ACC112 (cell line): ENCODE measurements around the gene PC.

ENCODE experiments used
- H2AFZ ChIP-seq: fragments of 200-600 bp; sonication (generic); one replicate; pipeline ENCODE4 v1.6.0; 2017; ENCODE audit warnings: antibody characterized with exemption, low read length; ENCODE audit not compliant: unreplicated experiment
- H3K27ac ChIP-seq: fragments of 200-600 bp; sonication (generic); 2 replicates; pipeline ENCODE4 v1.5.1; 2014; ENCODE audit warnings: low read depth, mild to moderate bottlenecking, antibody characterized with exemption, low read length, moderate library complexity
- H3K27me3 ChIP-seq: fragments of 200-600 bp; sonication (generic); 2 replicates; pipeline ENCODE4 v1.6.1; 2014; ENCODE audit warnings: mild to moderate bottlenecking, antibody characterized with exemption, low read length, moderate library complexity, mixed read lengths; ENCODE audit not compliant: insufficient read depth
- H3K36me3 ChIP-seq: fragments of 200-600 bp; sonication (generic); 2 replicates; pipeline ENCODE4 v1.6.1; 2016; ENCODE audit warnings: mild to moderate bottlenecking, antibody characterized with exemption, low read length, moderate library complexity, mixed read lengths; ENCODE audit not compliant: insufficient read depth
- H3K4me1 ChIP-seq: fragments of 200-600 bp; sonication (generic); one replicate; pipeline ENCODE4 v1.6.1; 2016; ENCODE audit warnings: low read length, mixed read lengths; ENCODE audit not compliant: insufficient read depth, unreplicated experiment, control insufficient read depth
- H3K4me3 ChIP-seq: fragments of 200-600 bp; sonication (generic); 2 replicates; pipeline ENCODE4 v1.5.1; 2014; ENCODE audit warnings: mild to moderate bottlenecking, low read depth, low read length
- H3K79me2 ChIP-seq: fragments of 200-600 bp; sonication (generic); one replicate; pipeline ENCODE4 v1.6.0; 2016; ENCODE audit warnings: low read length; ENCODE audit not compliant: control insufficient read depth, unreplicated experiment, insufficient read depth

Gene PC

DNA sequence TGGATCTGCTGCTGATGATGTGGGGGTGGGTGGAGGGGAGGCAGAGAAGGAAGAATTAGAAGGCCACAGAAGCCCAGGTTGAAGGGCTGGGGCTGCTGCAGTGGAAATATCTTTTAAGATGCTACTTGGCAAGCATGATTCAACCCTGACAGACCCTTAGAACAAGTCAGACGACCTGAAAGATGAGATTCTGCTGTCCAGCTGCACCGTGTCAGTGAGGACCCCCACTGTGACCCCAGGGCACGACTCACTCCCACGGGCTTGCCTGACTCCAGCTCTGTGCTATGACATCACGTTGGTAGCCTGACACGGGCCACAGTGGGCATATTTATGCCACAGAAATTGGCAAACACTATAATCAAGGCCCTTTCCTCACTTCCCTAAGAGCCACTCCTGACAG, 65.3 kb downstream of the PC start:
- Histone ChIP-seq H3K36me3 (no peaks in the 10 kb centered on the region), H2AFZ (no peak overlapping the region), H3K4me3 (no peak overlapping the region), H3K27ac (peak overlapping the region; percentile 91), H3K27me3 (no peaks in the 10 kb centered on the region), H3K4me1 (peaks cover 24% of the 10 kb centered on the region), H3K79me2 (no peaks in the 10 kb centered on the region)

DNA sequence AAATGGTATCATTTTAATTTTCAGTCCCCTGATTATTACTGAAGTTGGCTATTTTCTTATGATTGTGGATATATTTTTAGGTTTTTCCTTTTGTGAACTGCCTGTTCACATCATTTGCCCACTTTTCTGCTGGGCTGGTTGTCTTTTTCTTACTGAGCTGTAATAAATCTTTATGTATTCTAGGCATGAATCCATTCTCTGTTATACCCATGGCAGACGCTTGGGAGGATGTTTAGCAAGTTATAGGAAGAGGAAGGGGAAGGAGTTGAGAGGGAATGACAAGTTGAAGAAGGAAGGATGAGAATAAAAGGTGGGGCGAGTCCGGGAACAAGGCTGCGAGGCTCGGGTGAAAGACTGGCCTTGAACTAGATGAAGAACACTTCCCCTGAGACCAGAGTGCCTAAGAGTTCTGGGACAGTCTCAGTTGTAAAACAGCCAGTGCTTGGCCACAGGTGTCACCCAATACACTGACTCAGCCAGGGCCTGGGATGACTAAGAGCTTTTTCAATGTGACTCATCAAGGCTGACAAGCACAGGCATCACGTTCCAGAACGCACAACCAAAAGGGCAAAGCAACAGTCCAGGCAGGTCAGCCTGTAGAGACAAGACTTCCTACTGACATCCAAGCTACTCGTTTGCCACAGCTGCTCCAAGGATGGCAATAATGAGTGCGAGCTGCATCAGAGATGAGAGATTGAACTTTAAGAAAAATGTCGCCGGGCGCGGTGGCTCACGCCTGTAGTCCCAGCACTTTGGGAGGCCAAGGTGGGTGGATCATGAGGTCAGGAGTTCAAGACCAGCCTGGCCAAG, 66.1 kb downstream of the PC start:
- peaks cover 33% of the 10 kb centered on the region for H3K4me1 ChIP-seq
- no peaks in the 10 kb centered on the region for H3K36me3 ChIP-seq
- H3K27me3 ChIP-seq: no peaks in the 10 kb centered on the region
- no peaks in the 10 kb centered on the region for H3K79me2 ChIP-seq
- no peak overlapping the region for H2AFZ ChIP-seq
- peak overlapping the region; percentile 91 for H3K27ac ChIP-seq
- 0 out of 2 replicates have a peak overlapping the region, but pooled peaks have one; percentile 23 for H3K4me3 ChIP-seq

DNA sequence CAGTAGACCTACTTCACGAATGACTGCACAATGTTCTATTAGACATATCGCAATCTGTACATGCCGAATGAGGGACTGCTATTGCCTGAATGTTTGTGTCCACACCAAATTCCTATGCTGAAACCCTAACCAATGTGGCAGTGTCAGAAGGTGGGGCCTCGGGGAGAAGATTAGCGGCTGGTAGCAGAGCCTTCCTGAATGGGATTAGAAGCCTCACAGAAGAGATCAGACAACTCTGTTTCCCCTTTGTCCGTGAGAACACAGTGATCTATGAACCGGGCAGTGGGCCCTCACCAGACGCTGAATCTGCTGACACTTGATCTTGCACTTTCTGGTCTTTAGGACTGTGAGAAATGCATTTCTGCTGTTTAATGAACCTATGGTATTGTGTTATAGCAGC, 68.2 kb downstream of the PC start:
- H3K36me3 ChIP-seq: no peaks in the 10 kb centered on the region
- no peaks in the 10 kb centered on the region for H3K79me2 ChIP-seq
- no peak overlapping the region for H3K27ac ChIP-seq
- H2AFZ ChIP-seq: no peak overlapping the region
- H3K27me3 ChIP-seq: no peaks in the 10 kb centered on the region
- peaks cover 49% of the 10 kb centered on the region for H3K4me1 ChIP-seq
- no peak overlapping the region for H3K4me3 ChIP-seq

DNA sequence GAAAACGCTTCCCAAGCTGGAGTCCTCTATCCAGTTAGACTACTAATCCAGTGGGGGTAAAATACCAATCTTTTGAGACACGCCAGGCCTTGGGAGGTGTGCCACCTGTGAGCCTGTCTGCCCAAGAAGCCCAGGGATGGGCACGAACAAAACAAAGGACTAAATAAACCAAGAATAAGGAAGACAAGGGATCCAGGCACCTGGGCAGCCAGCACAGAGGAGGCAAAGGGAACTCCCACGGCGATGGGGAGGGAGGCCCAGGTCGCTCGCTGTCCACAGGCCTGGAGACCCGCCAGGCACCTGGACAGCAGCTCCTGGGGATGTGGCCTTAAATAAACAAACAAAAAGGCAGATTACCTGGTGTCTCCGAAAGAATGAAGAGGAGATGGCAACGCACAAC, 69.9 kb downstream of the PC start:
- no peak overlapping the region for H3K4me3 ChIP-seq
- H3K4me1 ChIP-seq: peaks cover 54% of the 10 kb centered on the region
- H3K27me3 ChIP-seq: no peaks in the 10 kb centered on the region
- H2AFZ ChIP-seq: no peak overlapping the region
- no peaks in the 10 kb centered on the region for H3K79me2 ChIP-seq
- H3K36me3 ChIP-seq: no peaks in the 10 kb centered on the region
- peak overlapping the region; percentile 82; the same call in 1 of the 2 replicates for H3K27ac ChIP-seq

DNA sequence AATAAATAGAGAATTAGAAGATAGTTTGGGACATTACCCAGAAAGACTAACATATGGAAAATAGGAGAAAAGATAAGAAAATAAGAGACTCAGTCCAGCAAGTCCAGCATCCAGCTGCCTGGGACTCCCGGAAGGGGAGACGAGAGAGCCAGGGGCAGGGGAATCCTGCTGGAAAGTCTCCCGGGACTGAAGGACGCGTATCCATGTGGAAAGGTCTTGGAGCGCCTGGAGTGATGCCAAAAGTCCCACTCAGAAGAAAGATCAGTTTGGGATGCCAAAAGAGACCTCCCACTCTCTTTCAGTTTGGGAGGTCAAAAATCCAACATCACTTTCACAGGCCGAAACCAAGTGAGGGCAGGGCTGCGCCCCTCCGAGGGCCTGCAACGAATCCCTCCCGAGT, 70.7 kb downstream of the PC start:
- Histone ChIP-seq H3K27me3 (no peaks in the 10 kb centered on the region), H3K79me2 (no peaks in the 10 kb centered on the region), H3K4me3 (no peak overlapping the region; the same call in 1 of the 2 replicates), H3K27ac (peak overlapping the region; percentile 82), H3K4me1 (peaks cover 51% of the 10 kb centered on the region), H2AFZ (no peak overlapping the region), H3K36me3 (no peaks in the 10 kb centered on the region)

DNA sequence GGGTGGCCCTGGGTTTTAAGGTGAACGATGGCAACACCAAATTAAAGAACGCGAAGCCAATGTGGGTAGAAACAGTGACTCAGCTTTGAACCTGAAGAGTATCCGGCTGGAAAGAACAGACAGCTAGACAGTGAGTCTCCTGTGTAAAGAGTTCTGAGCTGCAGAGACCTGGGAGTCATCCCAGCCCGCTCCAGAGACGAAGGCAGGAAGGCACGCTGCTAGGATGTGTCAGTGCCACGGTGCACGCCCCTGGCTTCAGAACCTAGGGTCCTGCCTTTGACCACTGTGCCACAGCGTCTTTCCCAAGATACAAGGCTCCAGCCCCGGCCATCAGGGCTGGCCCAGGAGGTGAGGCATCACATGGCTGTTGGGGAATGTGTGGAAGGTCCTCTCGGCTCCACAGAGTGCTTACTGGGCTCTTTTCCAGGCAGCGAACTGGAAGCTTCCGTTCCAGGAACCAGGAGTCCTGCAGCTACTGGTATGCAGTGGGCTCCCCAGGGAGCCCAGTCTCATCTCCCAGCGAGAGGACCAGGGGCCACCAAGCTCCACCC, 71.4 kb downstream of the PC start:
- Histone ChIP-seq H3K27me3 (no peaks in the 10 kb centered on the region), H3K36me3 (no peaks in the 10 kb centered on the region), H3K27ac (peak overlapping the region; percentile 82), H2AFZ (peak overlapping the region; percentile 37), H3K4me1 (peaks cover 45% of the 10 kb centered on the region), H3K4me3 (peak overlapping the region; percentile 41), H3K79me2 (no peaks in the 10 kb centered on the region)

DNA sequence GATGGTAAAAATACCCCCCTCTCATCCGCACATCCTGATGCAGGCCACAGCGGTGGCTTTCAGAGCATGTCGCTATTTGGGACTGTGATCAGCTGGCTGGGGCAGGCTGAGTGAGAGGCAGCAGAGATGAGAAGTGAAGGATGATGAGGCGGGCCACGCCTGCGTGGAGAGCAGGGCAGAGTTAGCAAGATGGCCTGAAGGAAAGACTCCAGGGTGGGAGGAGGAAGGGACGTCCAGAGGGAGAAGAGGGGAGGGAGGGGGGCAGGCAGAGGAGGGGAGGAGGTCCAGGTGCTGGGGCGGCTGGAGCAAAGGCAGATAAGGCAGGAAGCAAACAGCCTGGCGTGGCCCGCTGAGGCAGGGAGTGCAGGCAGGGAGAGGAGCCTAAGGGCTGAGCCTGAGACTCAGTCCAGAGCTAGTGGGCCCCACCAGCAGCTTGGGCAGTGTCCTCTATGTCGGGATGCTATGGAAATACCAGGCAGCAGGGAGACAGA, 72.2 kb downstream of the PC start:
- Histone ChIP-seq H2AFZ (no peak overlapping the region), H3K4me3 (no peak overlapping the region), H3K27me3 (no peaks in the 10 kb centered on the region), H3K4me1 (peaks cover 43% of the 10 kb centered on the region), H3K36me3 (no peaks in the 10 kb centered on the region), H3K79me2 (no peaks in the 10 kb centered on the region), H3K27ac (peak overlapping the region; percentile 82)

DNA sequence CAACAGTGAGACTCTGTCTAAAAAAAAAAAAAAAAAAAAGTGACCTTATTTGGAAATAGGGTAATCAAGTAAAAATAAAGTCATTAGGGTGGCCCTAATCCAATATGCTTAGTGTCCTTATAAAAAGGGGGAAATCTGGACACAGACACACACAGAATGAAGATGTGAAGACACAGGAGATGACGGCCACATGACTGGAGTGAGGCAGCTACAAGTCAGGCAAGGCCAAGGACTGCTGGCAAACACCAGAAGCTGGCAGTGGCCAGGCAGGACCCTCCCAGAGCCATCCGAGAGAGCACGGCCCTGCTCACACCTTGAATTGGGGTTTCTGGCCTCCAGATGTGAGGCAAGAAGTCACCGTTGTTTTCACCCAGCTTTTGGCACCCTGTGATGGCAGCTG, 72.7 kb downstream of the PC start:
- Histone ChIP-seq H2AFZ (no peak overlapping the region), H3K4me1 (peaks cover 43% of the 10 kb centered on the region)

DNA sequence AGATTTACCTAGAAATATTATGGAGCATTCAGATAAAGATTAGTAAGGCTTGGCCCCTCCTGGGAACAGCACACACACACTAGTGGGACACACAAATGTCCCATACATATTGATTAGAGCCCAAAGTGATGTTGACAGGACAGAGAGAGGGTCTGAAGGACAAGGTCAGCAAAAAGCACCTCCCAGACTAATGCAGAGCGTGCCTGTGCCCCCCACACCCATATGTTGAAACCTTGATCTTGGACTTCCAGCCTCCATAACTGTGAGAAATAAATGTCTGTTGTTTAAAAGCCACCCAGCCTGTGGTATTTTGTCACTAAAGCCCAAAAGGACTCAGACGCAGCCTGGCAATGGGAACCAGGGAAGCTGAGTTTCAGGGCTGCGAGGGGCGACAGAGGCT, 73.7 kb downstream of the PC start:
- Histone ChIP-seq H3K27me3 (no peaks in the 10 kb centered on the region), H2AFZ (no peak overlapping the region), H3K4me1 (peaks cover 37% of the 10 kb centered on the region), H3K36me3 (no peaks in the 10 kb centered on the region), H3K4me3 (no peak overlapping the region), H3K27ac (peak overlapping the region; percentile 89; the same call in 1 of the 2 replicates), H3K79me2 (no peaks in the 10 kb centered on the region)

More for the DNA sequence above, 72.7 kb downstream of the PC start:
- Histone ChIP-seq H3K27ac (peak overlapping the region; percentile 82), H3K4me3 (no peak overlapping the region), H3K36me3 (no peaks in the 10 kb centered on the region), H3K27me3 (no peaks in the 10 kb centered on the region), H3K79me2 (no peaks in the 10 kb centered on the region)

DNA sequence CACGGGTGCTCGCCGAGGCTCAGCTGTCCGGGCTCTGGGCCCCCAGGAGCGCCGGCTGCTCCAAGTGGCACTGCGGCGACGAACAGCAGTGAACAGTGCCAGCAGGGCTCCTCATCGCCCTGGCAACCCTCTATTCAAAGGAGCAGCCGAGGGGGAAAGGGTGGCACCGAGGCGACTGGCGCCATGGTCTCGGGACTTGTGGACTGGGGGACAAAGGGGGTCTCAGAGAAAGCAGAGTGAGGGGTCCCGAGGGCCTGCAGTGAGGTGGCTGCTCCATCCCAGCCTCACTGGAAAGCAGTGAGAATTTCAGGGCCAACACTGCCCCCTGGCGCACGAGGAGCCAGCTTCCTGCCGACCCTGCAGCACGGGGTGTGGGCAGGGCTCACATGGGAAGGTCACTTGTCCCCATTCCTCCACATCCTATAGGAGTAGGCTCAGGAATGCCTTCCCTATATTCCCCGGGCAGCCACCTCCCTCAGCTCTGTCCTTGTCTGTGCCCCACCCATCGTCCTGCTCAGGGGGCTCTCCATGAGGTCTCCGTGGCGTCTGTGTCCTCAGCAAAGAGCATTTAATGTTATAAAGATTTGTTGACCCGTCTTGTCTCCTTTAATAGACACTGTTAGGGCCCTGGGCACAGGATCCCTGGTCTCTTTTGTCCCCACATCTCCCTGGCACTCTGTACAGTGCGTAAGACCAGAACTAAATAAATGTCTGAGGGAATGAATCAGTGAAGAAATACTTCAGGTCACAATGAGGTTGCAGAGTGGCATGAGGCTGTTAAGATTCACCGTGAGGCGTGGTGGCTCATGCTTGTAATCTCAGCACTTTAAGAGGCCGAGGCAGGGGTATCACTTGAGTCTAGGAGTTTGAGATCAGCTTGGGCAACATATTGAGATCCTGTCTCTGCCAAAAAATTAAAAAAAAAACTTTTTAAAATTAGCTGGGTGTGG, 74.9 kb downstream of the PC start:
- Histone ChIP-seq H2AFZ (no peak overlapping the region), H3K27me3 (no peaks in the 10 kb centered on the region), H3K36me3 (no peaks in the 10 kb centered on the region), H3K4me3 (peak overlapping the region; percentile 14; the same call in 1 of the 2 replicates), H3K4me1 (peaks cover 43% of the 10 kb centered on the region), H3K27ac (peak overlapping the region; percentile 89), H3K79me2 (no peaks in the 10 kb centered on the region)
